ENCODE results near the gene LSS. TPM values are rescaled to one million over a fixed set of nuclear protein-coding genes. Genes with fewer than 3 reads are reported as not detected.
"Not testable (repeated sequence)": the region's sequence is repeated elsewhere in the genome, so short reads cannot be mapped to it uniquely, and the experiment has no call there.

The LSS gene
- total RNA-seq, 1 experiment from 2014 or later = 101 TPM

GRCh38 chr21:46171585-46171984, 57.0 kb downstream of the LSS start:
- Mint-ChIP-seq H3K4me1 (no peaks in the 10 kb centered on the region), H3K9me3 (peaks cover 25% of the 10 kb centered on the region), H3K27ac (no peak overlapping the region), H3K27me3 (ENCODE audit: low read depth) (no peaks in the 10 kb centered on the region; the same call in 1 of the 2 replicates), H3K4me3 (no peak overlapping the region), H3K36me3 (peaks cover 24% of the 10 kb centered on the region)
- DNase-seq (ENCODE audit: low spot score) (no peak), ATAC-seq (no peak)
- TF ChIP-seq, protein P1, sequence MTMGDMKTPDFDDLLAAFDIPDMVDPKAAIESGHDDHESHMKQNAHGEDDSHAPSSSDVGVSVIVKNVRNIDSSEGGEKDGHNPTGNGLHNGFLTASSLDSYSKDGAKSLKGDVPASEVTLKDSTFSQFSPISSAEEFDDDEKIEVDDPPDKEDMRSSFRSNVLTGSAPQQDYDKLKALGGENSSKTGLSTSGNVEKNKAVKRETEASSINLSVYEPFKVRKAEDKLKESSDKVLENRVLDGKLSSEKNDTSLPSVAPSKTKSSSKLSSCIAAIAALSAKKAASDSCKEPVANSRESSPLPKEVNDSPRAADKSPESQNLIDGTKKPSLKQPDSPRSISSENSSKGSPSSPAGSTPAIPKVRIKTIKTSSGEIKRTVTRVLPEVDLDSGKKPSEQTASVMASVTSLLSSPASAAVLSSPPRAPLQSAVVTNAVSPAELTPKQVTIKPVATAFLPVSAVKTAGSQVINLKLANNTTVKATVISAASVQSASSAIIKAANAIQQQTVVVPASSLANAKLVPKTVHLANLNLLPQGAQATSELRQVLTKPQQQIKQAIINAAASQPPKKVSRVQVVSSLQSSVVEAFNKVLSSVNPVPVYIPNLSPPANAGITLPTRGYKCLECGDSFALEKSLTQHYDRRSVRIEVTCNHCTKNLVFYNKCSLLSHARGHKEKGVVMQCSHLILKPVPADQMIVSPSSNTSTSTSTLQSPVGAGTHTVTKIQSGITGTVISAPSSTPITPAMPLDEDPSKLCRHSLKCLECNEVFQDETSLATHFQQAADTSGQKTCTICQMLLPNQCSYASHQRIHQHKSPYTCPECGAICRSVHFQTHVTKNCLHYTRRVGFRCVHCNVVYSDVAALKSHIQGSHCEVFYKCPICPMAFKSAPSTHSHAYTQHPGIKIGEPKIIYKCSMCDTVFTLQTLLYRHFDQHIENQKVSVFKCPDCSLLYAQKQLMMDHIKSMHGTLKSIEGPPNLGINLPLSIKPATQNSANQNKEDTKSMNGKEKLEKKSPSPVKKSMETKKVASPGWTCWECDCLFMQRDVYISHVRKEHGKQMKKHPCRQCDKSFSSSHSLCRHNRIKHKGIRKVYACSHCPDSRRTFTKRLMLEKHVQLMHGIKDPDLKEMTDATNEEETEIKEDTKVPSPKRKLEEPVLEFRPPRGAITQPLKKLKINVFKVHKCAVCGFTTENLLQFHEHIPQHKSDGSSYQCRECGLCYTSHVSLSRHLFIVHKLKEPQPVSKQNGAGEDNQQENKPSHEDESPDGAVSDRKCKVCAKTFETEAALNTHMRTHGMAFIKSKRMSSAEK (CRISPR knock-in tag; IDR thresholded peaks at IDR 0.05; ENCODE audit: borderline replicate concordance) = no peak
- TF ChIP-seq EMX1 (CRISPR knock-in tag; IDR thresholded peaks at IDR 0.05) (no peak), AFF4 (CRISPR knock-in tag; IDR thresholded peaks at IDR 0.05; ENCODE audit: borderline replicate concordance) (no peak), GTF2I (CRISPR knock-in tag; conservative IDR thresholded peaks at IDR 0.05) (no peak), HMGA2 (CRISPR knock-in tag; IDR thresholded peaks at IDR 0.05) (no peak), ATF2 (CRISPR knock-in tag; IDR thresholded peaks at IDR 0.05; ENCODE audit: borderline replicate concordance, low read depth) (no peak)
- CTCF ChIA-PET = no interaction called here
- POLR2A ChIA-PET = no interaction called here

DNA sequence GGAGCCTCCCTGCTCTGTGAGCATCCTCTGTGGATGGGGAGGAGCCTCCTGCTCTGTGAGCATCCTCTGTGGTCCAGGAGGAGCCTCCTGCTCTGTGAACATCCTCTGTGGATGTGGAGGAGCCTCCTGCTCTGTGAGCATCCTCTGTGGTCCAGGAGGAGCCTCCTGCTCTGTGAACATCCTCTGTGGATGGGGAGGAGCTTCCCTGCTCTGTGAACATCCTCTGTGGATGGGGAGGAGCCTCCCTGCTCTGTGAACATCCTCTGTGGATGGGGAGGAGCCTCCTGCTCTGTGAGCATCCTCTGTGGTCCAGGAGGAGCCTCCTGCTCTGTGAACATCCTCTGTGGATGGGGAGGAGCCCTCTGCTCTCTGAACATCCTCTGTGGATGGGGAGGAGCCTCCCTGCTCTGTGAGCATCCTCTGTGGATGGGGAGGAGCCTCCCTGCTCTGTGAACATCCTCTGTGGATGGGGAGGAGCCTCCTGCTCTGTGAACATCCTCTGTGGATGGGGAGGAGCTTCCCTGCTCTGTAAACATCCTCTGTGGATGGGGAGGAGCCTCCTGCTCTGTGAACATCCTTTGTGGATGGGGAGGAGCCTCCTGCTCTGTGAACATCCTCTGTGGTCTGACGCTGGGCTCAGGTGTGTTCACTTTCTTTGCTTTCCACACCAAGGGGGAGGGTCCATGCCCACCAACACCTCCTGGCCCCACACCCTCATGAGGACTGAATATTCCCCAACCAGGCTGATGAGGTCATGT, 58.0 kb downstream of the LSS start:
- H3K27me3 Mint-ChIP-seq (ENCODE audit: low read depth); ATAC-seq; DNase-seq (ENCODE audit: low spot score); CTCF ChIA-PET; H3K4me1 Mint-ChIP-seq; H3K4me3 Mint-ChIP-seq; H3K27ac Mint-ChIP-seq: not testable (repeated sequence)
- POLR2A ChIA-PET = interaction anchor here (0.6 kb wide), 1 partner anchor 210 kb away, joined by 5 read pairs; no protein-coding TSS in a partner anchor
- peaks cover 15% of the 10 kb centered on the region for H3K9me3 Mint-ChIP-seq
- peaks cover 21% of the 10 kb centered on the region for H3K36me3 Mint-ChIP-seq

GRCh38 chr21:46168659-46169386, 59.8 kb downstream of the LSS start:
- ChIA-PET POLR2A (interaction anchor here (0.6 kb wide), 1 partner anchor 141 kb away, joined by 5 read pairs; no protein-coding TSS in a partner anchor), CTCF (no interaction called here)
- Mint-ChIP-seq H3K27ac (no peak overlapping the region), H3K36me3 (peaks cover 21% of the 10 kb centered on the region), H3K4me3 (no peak overlapping the region), H3K27me3 (ENCODE audit: low read depth) (no peaks in the 10 kb centered on the region), H3K4me1 (no peaks in the 10 kb centered on the region), H3K9me3 (no peaks in the 10 kb centered on the region)
- DNase-seq (ENCODE audit: low spot score) (no peak), ATAC-seq (no peak)
- TF ChIP-seq HMGA2 (CRISPR knock-in tag; IDR thresholded peaks at IDR 0.05) = no peak
- TF ChIP-seq, protein P2, sequence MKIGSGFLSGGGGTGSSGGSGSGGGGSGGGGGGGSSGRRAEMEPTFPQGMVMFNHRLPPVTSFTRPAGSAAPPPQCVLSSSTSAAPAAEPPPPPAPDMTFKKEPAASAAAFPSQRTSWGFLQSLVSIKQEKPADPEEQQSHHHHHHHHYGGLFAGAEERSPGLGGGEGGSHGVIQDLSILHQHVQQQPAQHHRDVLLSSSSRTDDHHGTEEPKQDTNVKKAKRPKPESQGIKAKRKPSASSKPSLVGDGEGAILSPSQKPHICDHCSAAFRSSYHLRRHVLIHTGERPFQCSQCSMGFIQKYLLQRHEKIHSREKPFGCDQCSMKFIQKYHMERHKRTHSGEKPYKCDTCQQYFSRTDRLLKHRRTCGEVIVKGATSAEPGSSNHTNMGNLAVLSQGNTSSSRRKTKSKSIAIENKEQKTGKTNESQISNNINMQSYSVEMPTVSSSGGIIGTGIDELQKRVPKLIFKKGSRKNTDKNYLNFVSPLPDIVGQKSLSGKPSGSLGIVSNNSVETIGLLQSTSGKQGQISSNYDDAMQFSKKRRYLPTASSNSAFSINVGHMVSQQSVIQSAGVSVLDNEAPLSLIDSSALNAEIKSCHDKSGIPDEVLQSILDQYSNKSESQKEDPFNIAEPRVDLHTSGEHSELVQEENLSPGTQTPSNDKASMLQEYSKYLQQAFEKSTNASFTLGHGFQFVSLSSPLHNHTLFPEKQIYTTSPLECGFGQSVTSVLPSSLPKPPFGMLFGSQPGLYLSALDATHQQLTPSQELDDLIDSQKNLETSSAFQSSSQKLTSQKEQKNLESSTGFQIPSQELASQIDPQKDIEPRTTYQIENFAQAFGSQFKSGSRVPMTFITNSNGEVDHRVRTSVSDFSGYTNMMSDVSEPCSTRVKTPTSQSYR (CRISPR knock-in tag; IDR thresholded peaks at IDR 0.05) = no peak
- TF ChIP-seq, protein P3, sequence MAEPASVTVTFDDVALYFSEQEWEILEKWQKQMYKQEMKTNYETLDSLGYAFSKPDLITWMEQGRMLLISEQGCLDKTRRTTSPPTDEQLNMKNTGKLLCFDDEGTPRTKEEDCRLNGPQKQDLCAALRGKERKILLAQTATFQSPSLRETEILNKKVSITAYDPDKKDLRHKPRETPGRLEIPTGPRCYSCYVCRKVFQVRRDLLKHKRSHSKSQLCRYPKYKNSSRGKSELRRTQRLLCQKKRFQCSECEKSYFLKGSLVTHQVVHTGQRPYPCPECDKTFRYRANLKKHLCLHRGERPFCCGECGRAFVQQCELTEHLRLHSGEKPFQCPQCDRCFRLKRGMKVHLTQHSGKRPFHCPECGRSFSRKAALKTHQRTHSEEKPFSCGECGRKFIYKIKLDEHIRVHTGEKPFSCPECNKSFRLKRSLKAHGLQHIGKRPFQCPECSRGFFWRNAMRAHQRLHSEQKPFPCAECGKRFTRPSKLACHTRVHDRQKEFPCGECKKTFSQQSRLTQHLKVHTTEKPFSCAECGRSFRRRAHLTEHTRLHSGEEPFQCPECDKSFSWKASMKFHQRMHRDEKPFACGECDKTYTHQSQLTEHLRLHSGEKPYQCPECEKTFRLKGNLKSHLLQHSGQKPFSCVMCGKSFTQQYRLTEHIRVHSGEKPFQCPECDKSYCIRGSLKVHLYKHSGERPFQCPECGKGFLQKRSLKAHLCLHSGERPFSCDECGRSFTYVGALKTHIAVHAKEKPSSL (CRISPR knock-in tag; conservative IDR thresholded peaks at IDR 0.05) = no peak
- no peak for TF ChIP-seq MAX (CRISPR knock-in tag; IDR thresholded peaks at IDR 0.05)
- TF ChIP-seq, protein P4, sequence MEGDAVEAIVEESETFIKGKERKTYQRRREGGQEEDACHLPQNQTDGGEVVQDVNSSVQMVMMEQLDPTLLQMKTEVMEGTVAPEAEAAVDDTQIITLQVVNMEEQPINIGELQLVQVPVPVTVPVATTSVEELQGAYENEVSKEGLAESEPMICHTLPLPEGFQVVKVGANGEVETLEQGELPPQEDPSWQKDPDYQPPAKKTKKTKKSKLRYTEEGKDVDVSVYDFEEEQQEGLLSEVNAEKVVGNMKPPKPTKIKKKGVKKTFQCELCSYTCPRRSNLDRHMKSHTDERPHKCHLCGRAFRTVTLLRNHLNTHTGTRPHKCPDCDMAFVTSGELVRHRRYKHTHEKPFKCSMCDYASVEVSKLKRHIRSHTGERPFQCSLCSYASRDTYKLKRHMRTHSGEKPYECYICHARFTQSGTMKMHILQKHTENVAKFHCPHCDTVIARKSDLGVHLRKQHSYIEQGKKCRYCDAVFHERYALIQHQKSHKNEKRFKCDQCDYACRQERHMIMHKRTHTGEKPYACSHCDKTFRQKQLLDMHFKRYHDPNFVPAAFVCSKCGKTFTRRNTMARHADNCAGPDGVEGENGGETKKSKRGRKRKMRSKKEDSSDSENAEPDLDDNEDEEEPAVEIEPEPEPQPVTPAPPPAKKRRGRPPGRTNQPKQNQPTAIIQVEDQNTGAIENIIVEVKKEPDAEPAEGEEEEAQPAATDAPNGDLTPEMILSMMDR (IDR thresholded peaks at IDR 0.05) = no peak

Measured in WTC11 (cell line).